HCT116 (cell line): Measurements from ENCODE around the gene AMBP. TPM values are rescaled to one million over a fixed set of nuclear protein-coding genes. Genes with fewer than 3 reads are reported as not detected.

Experiments
- ATAC-seq: fragments of 200-7000 bp; cut with Tn5 transposase; 2 replicates; pipeline ENCODE4 v1.9.1; 2020; ENCODE audit warnings: mild to moderate bottlenecking, moderate library complexity
- BruUV-seq: library from RNA; stranded (reverse); fragments of 400-500 nt; replicated peaks from 2 replicates; lab custom pipeline; 2021; lab: Mats Ljungman, UMichigan
- CTCF ChIA-PET: fragments of 300-600 bp; sonication (Branson Sonifier 250); formaldehyde crosslinking; loops from one replicate; lab custom pipeline; 2021; ENCODE audit warnings: antibody characterized with exemption; lab: Charles Lee
- POLR2A ChIA-PET: fragments of 300-600, 350-600 bp; sonication (Branson Sonifier 250); formaldehyde crosslinking; loops from one replicate; lab custom pipeline; 2021; ENCODE audit warnings: antibody characterized with exemption; lab: Charles Lee
- RAD21 ChIA-PET, 2 experiments: fragments of 300-600 bp; sonication (Branson Sonifier 250); formaldehyde crosslinking; loops; one replicate each; lab custom pipeline; 2023; ENCODE audit warnings: low total read pairs in 2 of 2; ENCODE audit not compliant: uncharacterized antibody in 2 of 2, unreplicated experiment in 2 of 2, low non-redundant PET in 1 of 2; lab: Charles Lee
- DNase-seq: peaks from one replicate; pipeline ENCODE4 v3.0.0-alpha.2; 2010; ENCODE audit warnings: low read depth, low spot score
- H2AFZ ChIP-seq: fragments of 200-600 bp; shearing (Covaris generic), sonication (generic); 2 replicates; pipeline ENCODE4 v1.6.1; 2017; ENCODE audit warnings: low read depth, mixed run types, mixed read lengths, antibody characterized with exemption, low read length; ENCODE audit not compliant: poor library complexity, severe bottlenecking
- H3K27ac ChIP-seq: 2 replicates; pipeline ENCODE4 v1.5.1; 2012; ENCODE audit warnings: low read depth, low read length
- H3K27me3 ChIP-seq: fragments of 200-600 bp; sonication (generic); 2 replicates; pipeline ENCODE4 v1.6.1; 2016; ENCODE audit warnings: mixed run types, low read length, mixed read lengths; ENCODE audit not compliant: insufficient read depth
- H3K36me3 ChIP-seq, 2 experiments: fragments of 200-500 bp in 1 of 2; fragments of 200-600 bp in 1 of 2; sonication (Bioruptor generic) in 1 of 2; sonication (generic) in 1 of 2; 2 replicates each; pipeline versions ENCODE4 v1.5.1 to v1.6.1; 2014 to 2016; ENCODE audit warnings: low read length in 2 of 2, inconsistent platforms in 1 of 2, mixed read lengths in 1 of 2, mixed run types in 1 of 2; ENCODE audit not compliant: insufficient read depth in 2 of 2, control insufficient read depth in 1 of 2
- H3K4me1 ChIP-seq, 2 experiments: fragments of 200-600 bp in 1 of 2; sonication (generic) in 1 of 2; 2 replicates each; pipeline versions ENCODE4 v1.5.1 to v1.6.1; 2012 to 2017; ENCODE audit warnings: low read length in 2 of 2, inconsistent platforms in 1 of 2, mild to moderate bottlenecking in 1 of 2, mixed read lengths in 1 of 2, mixed run types in 1 of 2, moderate library complexity in 1 of 2; ENCODE audit not compliant: insufficient read depth in 2 of 2, control insufficient read depth in 1 of 2
- H3K4me2 ChIP-seq: fragments of 200-600 bp; sonication (generic); 2 replicates; pipeline ENCODE4 v1.6.1; 2017; ENCODE audit warnings: mixed run types, low read length, mixed read lengths
- H3K4me3 ChIP-seq, 2 experiments: fragments of 200-600 bp in 1 of 2; sonication (generic) in 1 of 2; replicated peaks in 1 of 2; 2 replicates each; pipeline ENCODE4 v1.5.1; 2011 to 2016; ENCODE audit warnings: low read length in 2 of 2, control low read depth in 1 of 2, low read depth in 1 of 2, mild to moderate bottlenecking in 1 of 2, mixed read lengths in 1 of 2, mixed run types in 1 of 2
- H3K79me2 ChIP-seq: fragments of 200-600 bp; sonication (generic); 2 replicates; pipeline ENCODE4 v1.6.1; 2017; ENCODE audit warnings: mild to moderate bottlenecking, mixed run types, low read length, moderate library complexity, mixed read lengths; ENCODE audit not compliant: insufficient read depth
- H3K9ac ChIP-seq: fragments of 200-600 bp; sonication (generic); 2 replicates; pipeline ENCODE4 v1.6.1; 2016; ENCODE audit warnings: low read length, mixed read lengths
- H3K9me2 ChIP-seq: fragments of 200-600 bp; sonication (generic), shearing (Covaris generic); 2 replicates; pipeline ENCODE4 v1.6.1; 2017; ENCODE audit warnings: mixed run types, mild to moderate bottlenecking, moderate library complexity; ENCODE audit not compliant: insufficient read depth
- H3K9me3 ChIP-seq, 2 experiments: fragments of 200-500 bp in 1 of 2; fragments of 200-600 bp in 1 of 2; sonication (Bioruptor generic) in 1 of 2; sonication (generic) in 1 of 2; 2 replicates each; pipeline ENCODE4 v1.6.1; 2014 to 2017; ENCODE audit warnings: low read length in 2 of 2, mixed read lengths in 2 of 2, inconsistent platforms in 1 of 2, low read depth in 1 of 2, mild to moderate bottlenecking in 1 of 2, mixed run types in 1 of 2, moderate library complexity in 1 of 2; ENCODE audit not compliant: control insufficient read depth in 1 of 2, insufficient read depth in 1 of 2
- H4K20me1 ChIP-seq: fragments of 200-600 bp; sonication (generic), shearing (Covaris generic); 2 replicates; pipeline ENCODE4 v1.6.1; 2017; ENCODE audit warnings: mixed run types, mild to moderate bottlenecking, moderate library complexity; ENCODE audit not compliant: insufficient read depth
- CBX3 ChIP-seq: IDR thresholded peaks from 2 replicates; pipeline ENCODE4 v1.6.1; 2012; ENCODE audit warnings: low read depth
- EGR1 ChIP-seq: IDR thresholded peaks from 2 replicates; pipeline ENCODE4 v1.6.1; 2012; ENCODE audit warnings: low read depth
- ELF1 ChIP-seq: IDR thresholded peaks from 2 replicates; pipeline ENCODE4 v1.6.1; 2012; ENCODE audit warnings: low read depth, borderline replicate concordance
- EZH2 ChIP-seq: fragments of 200-600 bp; sonication (generic); IDR thresholded peaks from 2 replicates; pipeline ENCODE4 v1.6.1; 2017; ENCODE audit warnings: antibody characterized with exemption, mixed run types
- EZH2phosphoT487 ChIP-seq: fragments of 200-600 bp; IDR thresholded peaks from 2 replicates; pipeline ENCODE4 v1.6.1; 2018; ENCODE audit warnings: antibody characterized with exemption, borderline replicate concordance
- JUND ChIP-seq: IDR thresholded peaks from 2 replicates; pipeline ENCODE4 v1.6.1; 2012
- SP1 ChIP-seq: IDR thresholded peaks from 2 replicates; pipeline ENCODE4 v1.6.1; 2012; ENCODE audit warnings: low read depth
- SRF ChIP-seq: IDR thresholded peaks from 2 replicates; pipeline ENCODE4 v1.6.1; 2012; ENCODE audit warnings: low read depth
- YY1 ChIP-seq: IDR thresholded peaks from 2 replicates; pipeline ENCODE4 v1.6.1; 2011; ENCODE audit warnings: low read length, low read depth, moderate library complexity, mild to moderate bottlenecking; ENCODE audit not compliant: insufficient replicate concordance; ENCODE audit errors: extremely low read depth
- ZFX ChIP-seq: fragments of 450-650 bp; IDR thresholded peaks from 2 replicates; pipeline ENCODE4 v1.6.1; 2017
- intact Hi-C: fragments of 100-400 bp; cut with micrococcal nuclease; formaldehyde crosslinking; loops from 2 replicates; pipeline ENCODE4 v1.10.0; 2022
- total RNA-seq: library from RNA; stranded (reverse); gene quantifications from one replicate; pipeline ENCODE4 v1.2.1, GENCODE V29; 2021; ENCODE audit not compliant: unreplicated experiment
- TF ChIP-seq, protein P1 (sequence below), 3 experiments: fragments of 200-600 bp in 1 of 3; sonication (generic) in 1 of 3; IDR thresholded peaks in 2 of 3; conservative IDR thresholded peaks in 1 of 3; 2 replicates each; pipeline ENCODE4 v1.5.1; 2012 to 2017; ENCODE audit warnings: low read depth in 2 of 3, low read length in 2 of 3, antibody characterized with exemption in 1 of 3, borderline replicate concordance in 1 of 3, control low read depth in 1 of 3, mild to moderate bottlenecking in 1 of 3, mixed read lengths in 1 of 3, mixed run types in 1 of 3, moderate library complexity in 1 of 3; ENCODE audit not compliant: insufficient read depth in 1 of 3
- TF ChIP-seq, protein P2 (sequence below): IDR thresholded peaks from 2 replicates; pipeline ENCODE4 v1.6.1; 2012; ENCODE audit warnings: low read depth
- TF ChIP-seq, protein P3 (sequence below): IDR thresholded peaks from 2 replicates; pipeline ENCODE4 v1.6.1; 2011; ENCODE audit warnings: mild to moderate bottlenecking, low read length, moderate library complexity; ENCODE audit not compliant: insufficient replicate concordance; ENCODE audit errors: extremely low read depth
- TF ChIP-seq, protein P4 (sequence below): IDR thresholded peaks from 2 replicates; pipeline ENCODE4 v1.6.1; 2012

Gene AMBP
- total RNA-seq, 1 experiment from 2014 or later: 1.9 TPM

DNA sequence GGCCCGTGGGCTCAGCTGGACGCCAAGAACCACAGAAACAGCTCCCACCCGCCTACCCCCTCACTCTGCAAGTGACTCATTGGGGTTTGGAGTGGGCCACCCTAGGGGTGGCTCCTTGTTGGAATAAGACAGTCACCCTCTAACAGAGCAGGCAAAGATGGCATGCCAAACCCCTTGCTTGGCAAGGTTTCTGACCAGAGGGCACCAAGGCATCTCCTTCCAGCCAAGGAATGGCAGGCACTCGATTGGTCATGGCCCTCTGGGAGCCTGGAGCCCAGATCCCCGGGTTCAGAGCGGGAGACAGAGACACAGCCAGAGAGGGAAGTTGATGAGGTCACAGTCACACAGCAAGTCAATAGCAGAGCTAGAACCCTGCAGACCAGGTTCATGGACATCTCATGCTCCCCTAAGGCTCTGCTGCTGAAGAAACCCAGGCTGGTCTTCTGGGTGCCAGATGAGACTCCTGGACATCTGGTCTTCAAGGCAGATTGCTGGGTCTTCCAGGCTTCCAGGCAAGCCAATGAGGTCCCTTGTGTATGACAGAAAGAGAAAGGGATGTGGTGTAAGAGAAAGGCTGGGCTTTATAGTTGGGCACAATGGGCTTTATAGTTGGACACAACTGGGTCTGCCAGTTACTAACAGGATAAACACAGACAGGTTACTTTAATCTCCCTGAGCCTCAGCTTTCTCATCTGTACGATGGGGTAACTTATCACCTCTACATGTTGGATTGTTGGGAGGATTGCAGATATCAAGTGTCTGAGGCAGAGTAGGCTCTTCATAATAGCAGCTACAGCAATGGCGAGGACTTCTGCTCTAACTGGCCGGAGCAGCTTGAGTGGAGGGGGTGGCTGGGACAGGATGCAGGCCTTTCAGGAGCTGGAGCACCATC, 44.3 kb upstream of the AMBP start:
- no peak overlapping the region for H3K4me3 ChIP-seq
- TF ChIP-seq JUND (no peak), CBX3 (no peak), ZFX (no peak), SRF (no peak), EZH2 (no peak), SP1 (no peak), EGR1 (no peak), YY1 (no peak), EZH2phosphoT487 (no peak), ELF1 (no peak)
- TF ChIP-seq, protein P1, sequence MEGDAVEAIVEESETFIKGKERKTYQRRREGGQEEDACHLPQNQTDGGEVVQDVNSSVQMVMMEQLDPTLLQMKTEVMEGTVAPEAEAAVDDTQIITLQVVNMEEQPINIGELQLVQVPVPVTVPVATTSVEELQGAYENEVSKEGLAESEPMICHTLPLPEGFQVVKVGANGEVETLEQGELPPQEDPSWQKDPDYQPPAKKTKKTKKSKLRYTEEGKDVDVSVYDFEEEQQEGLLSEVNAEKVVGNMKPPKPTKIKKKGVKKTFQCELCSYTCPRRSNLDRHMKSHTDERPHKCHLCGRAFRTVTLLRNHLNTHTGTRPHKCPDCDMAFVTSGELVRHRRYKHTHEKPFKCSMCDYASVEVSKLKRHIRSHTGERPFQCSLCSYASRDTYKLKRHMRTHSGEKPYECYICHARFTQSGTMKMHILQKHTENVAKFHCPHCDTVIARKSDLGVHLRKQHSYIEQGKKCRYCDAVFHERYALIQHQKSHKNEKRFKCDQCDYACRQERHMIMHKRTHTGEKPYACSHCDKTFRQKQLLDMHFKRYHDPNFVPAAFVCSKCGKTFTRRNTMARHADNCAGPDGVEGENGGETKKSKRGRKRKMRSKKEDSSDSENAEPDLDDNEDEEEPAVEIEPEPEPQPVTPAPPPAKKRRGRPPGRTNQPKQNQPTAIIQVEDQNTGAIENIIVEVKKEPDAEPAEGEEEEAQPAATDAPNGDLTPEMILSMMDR (IDR thresholded peaks at IDR 0.05 in 2 of 3, conservative IDR thresholded peaks at IDR 0.05 in 1 of 3; ENCODE audit: borderline replicate concordance in 1 of 3, insufficient read depth in 1 of 3, low read depth in 2 of 3, low read length in 2 of 3): no peak
- TF ChIP-seq, protein P2, sequence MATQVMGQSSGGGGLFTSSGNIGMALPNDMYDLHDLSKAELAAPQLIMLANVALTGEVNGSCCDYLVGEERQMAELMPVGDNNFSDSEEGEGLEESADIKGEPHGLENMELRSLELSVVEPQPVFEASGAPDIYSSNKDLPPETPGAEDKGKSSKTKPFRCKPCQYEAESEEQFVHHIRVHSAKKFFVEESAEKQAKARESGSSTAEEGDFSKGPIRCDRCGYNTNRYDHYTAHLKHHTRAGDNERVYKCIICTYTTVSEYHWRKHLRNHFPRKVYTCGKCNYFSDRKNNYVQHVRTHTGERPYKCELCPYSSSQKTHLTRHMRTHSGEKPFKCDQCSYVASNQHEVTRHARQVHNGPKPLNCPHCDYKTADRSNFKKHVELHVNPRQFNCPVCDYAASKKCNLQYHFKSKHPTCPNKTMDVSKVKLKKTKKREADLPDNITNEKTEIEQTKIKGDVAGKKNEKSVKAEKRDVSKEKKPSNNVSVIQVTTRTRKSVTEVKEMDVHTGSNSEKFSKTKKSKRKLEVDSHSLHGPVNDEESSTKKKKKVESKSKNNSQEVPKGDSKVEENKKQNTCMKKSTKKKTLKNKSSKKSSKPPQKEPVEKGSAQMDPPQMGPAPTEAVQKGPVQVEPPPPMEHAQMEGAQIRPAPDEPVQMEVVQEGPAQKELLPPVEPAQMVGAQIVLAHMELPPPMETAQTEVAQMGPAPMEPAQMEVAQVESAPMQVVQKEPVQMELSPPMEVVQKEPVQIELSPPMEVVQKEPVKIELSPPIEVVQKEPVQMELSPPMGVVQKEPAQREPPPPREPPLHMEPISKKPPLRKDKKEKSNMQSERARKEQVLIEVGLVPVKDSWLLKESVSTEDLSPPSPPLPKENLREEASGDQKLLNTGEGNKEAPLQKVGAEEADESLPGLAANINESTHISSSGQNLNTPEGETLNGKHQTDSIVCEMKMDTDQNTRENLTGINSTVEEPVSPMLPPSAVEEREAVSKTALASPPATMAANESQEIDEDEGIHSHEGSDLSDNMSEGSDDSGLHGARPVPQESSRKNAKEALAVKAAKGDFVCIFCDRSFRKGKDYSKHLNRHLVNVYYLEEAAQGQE: no peak
- TF ChIP-seq, protein P3, sequence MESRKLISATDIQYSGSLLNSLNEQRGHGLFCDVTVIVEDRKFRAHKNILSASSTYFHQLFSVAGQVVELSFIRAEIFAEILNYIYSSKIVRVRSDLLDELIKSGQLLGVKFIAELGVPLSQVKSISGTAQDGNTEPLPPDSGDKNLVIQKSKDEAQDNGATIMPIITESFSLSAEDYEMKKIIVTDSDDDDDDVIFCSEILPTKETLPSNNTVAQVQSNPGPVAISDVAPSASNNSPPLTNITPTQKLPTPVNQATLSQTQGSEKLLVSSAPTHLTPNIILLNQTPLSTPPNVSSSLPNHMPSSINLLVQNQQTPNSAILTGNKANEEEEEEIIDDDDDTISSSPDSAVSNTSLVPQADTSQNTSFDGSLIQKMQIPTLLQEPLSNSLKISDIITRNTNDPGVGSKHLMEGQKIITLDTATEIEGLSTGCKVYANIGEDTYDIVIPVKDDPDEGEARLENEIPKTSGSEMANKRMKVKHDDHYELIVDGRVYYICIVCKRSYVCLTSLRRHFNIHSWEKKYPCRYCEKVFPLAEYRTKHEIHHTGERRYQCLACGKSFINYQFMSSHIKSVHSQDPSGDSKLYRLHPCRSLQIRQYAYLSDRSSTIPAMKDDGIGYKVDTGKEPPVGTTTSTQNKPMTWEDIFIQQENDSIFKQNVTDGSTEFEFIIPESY: no peak
- TF ChIP-seq, protein P4, sequence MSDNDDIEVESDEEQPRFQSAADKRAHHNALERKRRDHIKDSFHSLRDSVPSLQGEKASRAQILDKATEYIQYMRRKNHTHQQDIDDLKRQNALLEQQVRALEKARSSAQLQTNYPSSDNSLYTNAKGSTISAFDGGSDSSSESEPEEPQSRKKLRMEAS: no peak
- H4K20me1 ChIP-seq: no peaks in the 10 kb centered on the region
- H3K9me2 ChIP-seq: no peaks in the 10 kb centered on the region
- H3K4me2 ChIP-seq: no peak overlapping the region
- no peak overlapping the region for H3K27ac ChIP-seq
- no peaks in the 10 kb centered on the region for H3K79me2 ChIP-seq
- H3K36me3 ChIP-seq: no peaks in the 10 kb centered on the region
- ChIA-PET RAD21 (no interaction called here), CTCF (no interaction called here), POLR2A (no interaction called here)
- intact Hi-C loops: no loop called here
- no peak overlapping the region for H3K9ac ChIP-seq
- H2AFZ ChIP-seq: no peak overlapping the region
- H3K27me3 ChIP-seq: peaks cover 9% of the 10 kb centered on the region; the same call in 1 of the 2 replicates
- DNase-seq (no peak), ATAC-seq (no peak)
- no TSS peak for BruUV-seq
- H3K4me1 ChIP-seq: no peaks in the 10 kb centered on the region
- peaks cover 0 to 1% of the 10 kb centered on the region in 2 experiments; a peak in 1 of 4 replicates for H3K9me3 ChIP-seq
